HFF-Myc (cell line): ENCODE measurements around the gene RAET1E.
A peak's percentile ranks its signal among the peaks of the same experiment; 100 is the strongest.

Experiments used
- DNase-seq: peaks from one replicate; pipeline ENCODE4 v3.0.0-alpha.2; 2011; ENCODE audit warnings: low read depth; ENCODE audit errors: extremely low read depth
- H3K4me3 ChIP-seq: replicated peaks from 2 replicates; pipeline ENCODE4 v1.5.1; 2011; ENCODE audit warnings: low read depth, mild to moderate bottlenecking, control low read depth, low read length
- CTCF ChIP-seq: IDR thresholded peaks from 2 replicates; pipeline ENCODE4 v1.5.1; 2012; ENCODE audit warnings: mild to moderate bottlenecking, low read depth, low read length, control low read depth; ENCODE audit errors: missing control alignments

The RAET1E gene

GRCh38 chr6:149900620-149901443 lies 2.9 kb upstream of the RAET1E start:
- no peak for TF ChIP-seq CTCF
- no peak for DNase-seq
- H3K4me3 ChIP-seq = no peak overlapping the region

GRCh38 chr6:149899926-149900619 lies 2.2 kb upstream of the RAET1E start:
- TF ChIP-seq CTCF = no peak
- H3K4me3 ChIP-seq = no peak overlapping the region
- DNase-seq = no peak

- DNase-seq = no peak
- H3K4me3 ChIP-seq = no peak overlapping the region
- no peak for TF ChIP-seq CTCF
These were observed 1.6 kb upstream of the RAET1E start for GRCh38 chr6:149899486-149899885.

- DNase-seq = no peak
- no peak for TF ChIP-seq CTCF
- no peak overlapping the region for H3K4me3 ChIP-seq
These were observed 1.1 kb upstream of the RAET1E start for GRCh38 chr6:149898966-149899365.

- peak overlapping the region; percentile 26 for H3K4me3 ChIP-seq
- peak; percentile 58 for DNase-seq
- no peak for TF ChIP-seq CTCF
These were observed 757 bp downstream of the RAET1E start for GRCh38 chr6:149897015-149897697.

GRCh38 chr6:149896491-149896890 lies 1.4 kb downstream of the RAET1E start:
- peak; percentile 46 for DNase-seq
- no peak for TF ChIP-seq CTCF
- H3K4me3 ChIP-seq = no peak overlapping the region; the same call in 1 of the 2 replicates
